NOMO-1 (cell line): Measurements from ENCODE around the gene COG2.
A peak's percentile ranks its signal among the peaks of the same experiment; 100 is the strongest.

ENCODE experiments used
- DNase-seq, 2 experiments: peaks; one replicate each; lab custom pipeline; 2025; ENCODE audit not compliant: unreplicated experiment in 2 of 2; lab: John Stamatoyannopoulos, UW

The COG2 gene

DNA sequence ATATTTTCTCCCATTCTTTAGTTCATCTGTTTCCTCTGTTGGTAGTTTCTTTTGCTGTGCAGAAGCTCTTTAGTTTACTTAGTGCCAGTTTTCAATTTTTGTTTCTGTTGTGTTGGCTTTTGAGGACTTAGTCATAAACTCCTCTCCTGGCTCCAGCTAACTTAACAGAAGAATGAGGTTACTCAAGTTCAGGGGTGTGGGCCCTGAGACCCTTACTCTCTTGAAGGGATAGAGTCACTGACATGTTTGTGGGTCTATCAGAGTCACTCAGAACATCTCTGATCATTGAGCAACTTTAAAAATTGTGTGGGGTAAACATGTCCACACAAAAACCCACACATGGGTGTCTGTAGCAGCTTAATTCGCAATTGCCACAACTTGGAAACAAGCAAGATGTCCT is 57.4 kb downstream of the COG2 start:
- DNase-seq, result no peak

DNA sequence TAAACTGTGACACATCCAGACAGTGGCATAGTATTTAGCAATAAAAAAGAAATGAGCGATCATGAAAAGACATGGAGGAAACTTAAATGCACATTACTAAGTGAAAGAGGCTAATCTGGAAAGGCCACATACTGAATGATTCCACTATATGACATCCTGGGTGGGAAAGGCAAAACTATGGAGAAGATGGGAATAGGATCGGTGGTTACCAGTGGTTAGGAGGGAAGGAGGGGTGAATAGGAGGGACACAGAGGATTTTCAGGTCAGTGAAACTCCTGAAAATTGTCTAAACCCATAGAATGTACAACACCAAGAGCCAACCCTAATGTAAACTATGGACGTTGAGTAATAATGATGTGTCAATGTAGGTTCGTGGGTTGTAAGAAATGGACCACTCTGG is 57.9 kb downstream of the COG2 start:
- no peak for DNase-seq

DNA sequence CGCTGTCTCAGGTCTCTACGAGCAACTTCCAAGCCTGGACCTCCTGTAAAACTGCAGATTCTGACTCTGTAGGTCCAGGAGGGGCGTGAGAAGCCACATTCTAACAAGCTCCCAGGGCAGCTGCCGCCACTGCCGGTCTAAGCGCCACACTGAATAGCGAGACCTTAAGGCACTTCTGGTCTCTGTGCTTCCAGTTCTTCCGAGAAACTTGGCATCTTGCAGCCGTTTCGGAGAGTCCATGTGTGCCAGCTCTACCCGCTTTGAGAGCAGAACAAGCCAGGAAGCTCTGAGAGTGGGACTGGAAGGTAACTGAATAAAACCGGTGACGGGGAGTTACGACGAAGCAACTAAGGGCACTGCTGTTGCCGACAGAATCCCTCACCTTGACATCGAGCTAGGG is 59.2 kb downstream of the COG2 start:
- no peak for DNase-seq

DNA sequence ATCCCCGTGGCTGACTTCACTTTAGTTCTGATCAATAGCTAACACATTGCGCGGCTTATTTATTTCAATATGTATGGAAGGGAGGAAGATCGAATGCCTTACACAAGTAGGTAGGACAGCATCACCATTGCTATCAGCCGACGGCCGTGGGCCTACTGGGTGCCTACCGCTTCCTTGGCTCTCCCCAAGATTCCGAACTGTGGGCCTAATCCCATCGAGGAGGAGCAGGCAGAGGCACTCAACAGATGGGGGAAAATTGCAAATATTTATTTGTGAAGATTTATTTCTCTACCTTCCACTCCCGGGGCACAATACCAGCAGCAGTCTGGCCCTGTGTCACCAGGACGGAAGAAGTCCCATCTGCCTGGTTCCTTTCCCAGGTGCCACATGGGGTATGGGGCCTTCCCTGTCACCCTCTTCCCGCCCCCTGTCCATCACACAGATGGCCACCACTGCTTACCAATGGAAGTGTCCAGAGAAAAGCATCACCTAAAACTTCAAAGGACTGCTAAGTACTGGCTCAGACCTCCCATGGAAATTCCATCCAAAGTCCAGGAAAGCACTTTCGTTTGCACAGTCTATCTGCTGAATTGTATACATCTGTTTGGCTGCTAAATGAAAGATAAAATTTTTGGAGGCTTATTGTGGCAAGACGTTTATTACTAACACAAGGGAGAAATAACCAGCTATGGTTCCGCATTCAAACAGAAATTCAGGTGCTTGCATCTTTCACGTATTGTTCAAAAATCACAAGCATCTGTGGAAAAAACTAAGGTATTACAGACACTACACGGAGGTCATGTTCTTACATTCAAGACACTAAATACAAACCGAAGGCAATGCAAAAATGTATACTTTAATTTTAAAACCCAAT is 59.9 kb downstream of the COG2 start:
- no peak for DNase-seq

DNA sequence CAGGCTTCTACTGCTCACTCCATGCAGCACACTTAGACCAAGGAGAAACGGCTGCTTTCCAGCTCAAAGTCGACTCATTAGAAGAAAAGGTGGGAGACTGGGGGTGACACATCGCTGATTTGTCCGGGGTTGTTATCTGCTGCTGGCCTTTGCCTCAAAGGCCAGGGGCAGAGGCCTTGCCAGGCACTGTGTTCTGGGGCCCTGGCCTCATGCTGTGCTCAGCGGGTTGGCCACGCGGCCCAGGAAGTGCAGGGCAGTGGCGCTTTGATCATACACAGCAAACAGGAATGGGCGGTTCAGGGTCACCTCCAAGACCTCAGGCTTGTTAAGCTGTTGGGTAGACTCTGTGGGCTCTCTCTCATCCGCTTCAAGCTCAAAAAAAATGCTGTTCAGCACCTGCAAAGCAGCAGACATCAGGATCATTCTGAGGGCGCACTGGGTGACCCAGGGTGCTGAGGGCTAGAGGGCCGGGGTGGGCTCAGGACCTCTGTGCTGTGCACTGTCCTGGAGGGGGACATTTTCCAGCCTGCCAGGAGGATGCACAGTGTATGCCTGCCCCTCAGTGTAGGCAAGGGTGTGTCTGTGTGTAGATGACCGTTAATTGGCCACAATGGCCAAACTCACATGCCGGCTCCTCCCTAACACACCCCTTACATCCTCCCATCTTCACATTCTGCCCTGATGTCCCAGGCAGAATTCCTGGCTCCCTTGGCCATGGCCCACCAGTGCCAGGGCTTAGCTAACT is 60.8 kb downstream of the COG2 start:
- no peak for DNase-seq

DNA sequence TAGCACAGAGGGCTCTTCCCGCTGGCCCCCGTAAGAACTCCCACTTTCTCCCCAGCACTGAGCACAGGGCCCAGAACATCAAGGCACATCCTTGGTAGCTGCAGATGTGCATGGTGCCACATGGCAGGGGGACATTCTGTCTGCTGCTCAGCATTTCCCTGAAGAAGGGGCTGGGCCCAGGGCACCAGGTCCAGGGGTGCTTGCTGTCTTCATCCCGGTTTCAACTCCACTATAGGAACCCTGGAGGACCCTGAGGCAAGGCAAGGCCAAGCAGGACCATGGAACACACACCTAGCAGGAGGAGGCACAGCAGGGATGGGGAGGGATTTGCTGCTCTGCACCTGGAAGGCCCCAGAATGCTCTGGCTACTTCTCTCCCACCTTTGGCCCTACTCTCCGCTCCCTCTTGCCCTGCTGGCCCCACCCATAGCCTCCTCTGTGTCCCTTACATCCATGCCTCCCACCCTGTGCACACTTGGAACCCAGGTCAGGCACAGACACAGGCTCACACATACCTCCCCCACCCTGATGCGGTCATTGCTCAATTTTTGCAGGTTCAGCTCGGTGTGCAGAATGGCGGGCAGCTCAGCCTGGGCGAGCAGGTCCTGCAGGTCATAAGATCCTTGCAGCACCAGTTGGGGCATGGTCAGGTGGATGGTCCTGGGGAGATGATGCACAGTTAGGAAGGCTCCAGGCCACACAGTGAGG is 61.6 kb downstream of the COG2 start:
- no peak for DNase-seq

DNA sequence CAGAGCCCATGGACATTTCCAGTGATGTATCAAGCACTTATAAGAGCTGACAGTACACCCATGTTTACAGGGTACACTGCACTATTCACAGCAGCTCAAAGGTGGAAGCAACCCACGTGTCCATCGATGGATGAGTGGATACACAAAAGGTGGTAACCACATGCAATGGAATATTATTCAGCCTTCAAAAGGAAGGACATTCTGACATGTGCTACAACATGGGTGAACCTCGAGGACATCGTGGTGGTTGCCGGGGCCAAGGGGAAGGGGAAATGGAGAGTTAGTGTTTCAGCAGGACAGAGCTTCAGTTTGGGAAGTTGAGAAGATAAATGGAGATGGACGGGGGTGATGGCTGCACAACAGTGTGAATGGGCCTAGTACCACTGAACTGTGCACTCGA is 62.5 kb downstream of the COG2 start:
- no peak for DNase-seq

DNA sequence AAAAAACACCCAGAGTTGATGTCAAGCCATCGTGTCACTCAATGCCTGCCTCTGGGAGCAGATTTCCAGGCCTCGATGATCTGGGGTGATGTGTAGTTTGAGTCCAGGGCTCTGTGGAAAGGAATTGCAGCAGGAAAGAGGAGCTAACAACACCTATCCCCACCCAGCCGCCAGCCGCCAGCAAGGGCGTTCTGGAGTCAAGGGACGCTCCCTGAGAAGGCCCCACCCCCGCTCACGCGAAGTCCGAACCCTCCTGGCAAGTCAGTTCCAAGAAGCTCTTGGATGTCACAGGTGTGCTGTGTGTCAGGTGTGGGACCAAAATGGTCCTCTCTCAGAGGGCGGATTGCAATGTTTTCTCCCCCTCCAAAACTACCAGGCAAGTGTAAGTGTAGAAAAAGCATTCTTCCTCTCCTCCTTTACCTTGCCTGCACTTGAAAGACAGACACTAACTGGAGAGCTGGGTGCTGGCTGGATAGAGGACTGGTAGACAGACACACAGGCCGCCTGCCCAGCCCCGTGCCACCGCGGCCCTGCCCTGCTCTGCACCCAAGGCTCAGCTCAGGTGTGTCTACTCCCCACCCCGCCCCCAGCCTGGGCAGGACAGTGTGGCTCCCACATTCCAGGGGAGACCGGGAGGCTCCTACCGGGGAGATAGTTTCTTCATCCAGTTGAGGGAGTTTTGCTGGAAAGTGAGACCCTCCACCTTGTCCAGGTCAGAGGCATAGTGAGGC is 63.2 kb downstream of the COG2 start:
- no peak for DNase-seq

DNA sequence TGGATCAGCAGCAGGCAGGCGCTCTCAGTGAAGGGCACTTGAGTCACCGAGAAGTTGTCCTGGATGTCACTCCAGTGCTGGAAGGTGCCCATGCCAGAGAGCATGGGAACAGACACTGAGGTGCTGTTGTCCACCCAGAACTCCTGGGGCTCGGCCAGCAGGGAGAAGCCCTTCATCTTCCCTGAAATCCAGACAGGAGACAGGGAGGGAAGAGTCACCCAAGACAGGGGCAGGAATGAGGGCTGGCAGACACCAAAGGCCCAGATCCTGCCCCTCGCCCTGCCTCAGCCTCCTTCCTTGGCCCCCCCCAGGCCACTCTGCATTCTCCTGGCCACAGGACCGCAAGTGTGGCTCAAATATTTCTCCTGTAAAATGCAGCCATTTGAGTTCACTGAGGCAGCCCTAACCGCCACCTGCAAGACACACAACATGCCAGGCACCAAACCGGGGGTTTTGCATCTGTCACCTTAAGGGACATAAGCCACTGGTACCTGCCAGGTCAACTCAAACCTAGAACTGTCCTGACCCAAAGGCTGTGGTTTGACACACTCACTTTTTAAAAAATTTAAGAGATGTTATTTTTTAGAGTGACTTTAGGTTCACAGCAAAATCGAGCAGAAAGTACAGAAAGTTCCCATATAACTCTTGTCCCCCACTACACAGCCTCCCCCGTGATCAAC is 63.9 kb downstream of the COG2 start:
- DNase-seq, result no peak

DNA sequence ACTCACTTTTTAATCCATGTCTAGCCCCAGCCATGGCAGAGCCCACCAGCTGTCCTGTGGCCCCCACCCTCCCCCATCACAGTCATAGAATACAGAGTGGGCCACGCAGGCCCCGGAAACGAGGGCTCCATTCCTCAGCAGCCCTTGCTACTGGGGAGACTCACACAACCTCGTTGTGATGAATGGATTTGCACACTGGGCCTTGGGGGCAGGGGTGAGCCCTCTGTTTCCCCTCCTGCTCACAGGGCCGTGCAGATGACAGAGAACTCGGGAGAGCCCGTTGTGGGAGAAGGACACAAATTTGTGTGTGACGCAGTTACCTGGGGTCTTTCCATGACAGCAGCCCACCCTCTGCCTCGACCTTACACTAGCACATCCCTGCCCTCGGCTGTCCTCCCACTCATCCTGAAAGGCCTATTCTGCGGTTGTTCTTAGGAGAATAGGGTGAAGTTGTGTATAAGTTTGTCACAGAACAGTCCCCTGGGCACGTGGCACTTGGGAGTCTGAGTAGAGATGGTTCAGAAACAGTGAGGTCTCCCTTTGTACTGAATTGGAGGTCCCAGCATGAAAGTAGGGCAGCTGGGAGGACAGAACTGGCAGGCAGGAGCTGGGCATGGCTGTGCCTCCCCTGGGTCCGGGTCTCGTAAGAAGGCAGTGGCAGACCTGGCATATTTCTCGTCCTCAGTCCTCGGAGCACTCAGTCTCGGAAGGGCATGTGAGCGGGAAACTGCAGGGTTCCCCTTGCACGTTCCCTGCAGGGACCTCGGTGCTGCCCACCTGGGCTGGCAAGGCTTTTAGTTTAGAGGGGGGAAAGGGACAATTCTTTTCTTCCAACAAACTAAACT is 64.8 kb downstream of the COG2 start:
- no peak for DNase-seq

DNA sequence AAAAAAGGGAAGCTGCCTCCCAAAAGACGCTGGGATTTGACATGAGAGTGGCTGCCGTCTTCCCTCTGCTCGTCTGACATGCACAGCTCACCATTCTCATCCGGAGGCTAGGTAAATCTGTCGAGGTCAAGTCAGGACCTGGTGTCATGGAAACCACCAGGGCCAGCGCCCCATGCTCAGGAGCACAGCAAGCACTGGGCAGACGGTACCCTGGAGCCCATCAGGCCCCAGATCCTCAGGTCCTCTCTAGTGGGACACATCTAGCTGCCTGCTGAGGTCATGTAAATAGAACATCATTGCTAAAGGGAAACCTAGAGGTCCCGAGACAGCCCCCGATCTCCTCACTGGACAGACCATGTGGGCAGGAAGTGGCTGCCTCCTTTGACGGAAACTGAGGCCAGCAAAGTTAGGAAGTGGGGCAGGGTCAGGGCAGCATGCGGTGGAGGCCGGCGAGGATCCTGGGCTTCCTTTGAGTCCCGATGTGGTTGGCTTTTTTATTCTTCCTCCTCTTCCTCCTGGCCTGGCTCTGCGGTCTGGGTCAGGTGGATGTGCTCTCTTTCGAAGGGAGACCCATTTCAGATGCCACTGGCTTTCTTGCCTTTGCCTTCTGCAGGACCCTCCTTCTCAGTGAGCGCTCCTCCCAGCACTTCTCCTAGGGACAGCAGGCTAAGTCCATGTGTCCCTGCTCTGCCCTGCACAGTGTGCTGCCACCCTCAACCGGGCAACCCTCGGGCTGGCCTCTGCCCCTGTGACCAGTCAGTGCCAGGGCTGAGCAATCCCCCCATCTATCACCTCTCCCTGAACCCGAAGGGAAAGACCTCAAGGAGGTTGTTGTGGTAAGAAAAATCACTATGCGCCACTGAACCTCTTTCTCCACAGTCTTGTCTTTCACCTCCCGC is 65.7 kb downstream of the COG2 start:
- DNase-seq, result no peak

DNA sequence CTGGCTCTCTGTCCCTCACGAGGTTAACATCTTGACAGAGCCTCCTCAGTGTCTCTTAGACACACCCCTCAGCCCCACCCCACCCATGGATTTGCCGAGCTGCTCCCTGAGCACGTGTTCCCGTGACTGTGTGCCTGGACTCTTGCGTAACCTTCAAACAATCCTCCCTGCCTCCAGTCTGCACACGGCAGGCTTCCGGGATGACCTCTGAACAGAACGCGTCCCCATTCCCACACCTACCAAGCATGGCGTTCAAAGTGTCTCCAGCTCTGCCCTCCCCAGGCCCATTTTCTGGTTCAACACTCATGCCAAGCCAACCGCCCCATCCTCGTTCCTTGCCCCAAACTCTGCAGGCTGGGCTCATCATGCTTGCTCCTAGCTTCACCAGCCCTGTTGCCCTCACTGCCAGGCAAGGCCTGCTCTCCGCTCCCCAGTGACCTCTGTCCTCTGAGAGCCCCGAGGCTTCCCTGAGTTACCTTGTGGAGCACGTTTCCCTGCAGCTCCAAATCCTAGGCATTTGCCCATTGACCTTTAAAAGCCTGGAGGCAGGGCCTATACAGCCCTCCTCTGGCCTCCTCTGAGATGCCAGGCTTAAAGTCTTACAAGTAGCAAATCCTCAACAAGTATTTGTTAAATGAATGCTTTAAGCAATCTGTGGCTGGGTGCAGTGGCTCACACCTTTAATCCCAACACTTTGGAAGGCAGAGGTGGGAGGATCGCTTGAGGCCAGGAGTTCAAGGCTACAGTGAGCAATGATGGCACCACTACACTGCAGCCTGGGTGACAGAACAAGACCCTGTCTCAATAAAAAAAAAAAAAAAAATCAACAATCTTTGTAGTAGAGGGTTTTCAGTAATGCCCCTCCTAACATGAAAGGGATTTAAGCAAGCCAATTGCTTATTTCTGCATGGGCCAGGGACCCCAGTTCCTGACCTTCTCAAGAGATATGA is 66.6 kb downstream of the COG2 start:
- DNase-seq, result peak; percentile 19 to 39

DNA sequence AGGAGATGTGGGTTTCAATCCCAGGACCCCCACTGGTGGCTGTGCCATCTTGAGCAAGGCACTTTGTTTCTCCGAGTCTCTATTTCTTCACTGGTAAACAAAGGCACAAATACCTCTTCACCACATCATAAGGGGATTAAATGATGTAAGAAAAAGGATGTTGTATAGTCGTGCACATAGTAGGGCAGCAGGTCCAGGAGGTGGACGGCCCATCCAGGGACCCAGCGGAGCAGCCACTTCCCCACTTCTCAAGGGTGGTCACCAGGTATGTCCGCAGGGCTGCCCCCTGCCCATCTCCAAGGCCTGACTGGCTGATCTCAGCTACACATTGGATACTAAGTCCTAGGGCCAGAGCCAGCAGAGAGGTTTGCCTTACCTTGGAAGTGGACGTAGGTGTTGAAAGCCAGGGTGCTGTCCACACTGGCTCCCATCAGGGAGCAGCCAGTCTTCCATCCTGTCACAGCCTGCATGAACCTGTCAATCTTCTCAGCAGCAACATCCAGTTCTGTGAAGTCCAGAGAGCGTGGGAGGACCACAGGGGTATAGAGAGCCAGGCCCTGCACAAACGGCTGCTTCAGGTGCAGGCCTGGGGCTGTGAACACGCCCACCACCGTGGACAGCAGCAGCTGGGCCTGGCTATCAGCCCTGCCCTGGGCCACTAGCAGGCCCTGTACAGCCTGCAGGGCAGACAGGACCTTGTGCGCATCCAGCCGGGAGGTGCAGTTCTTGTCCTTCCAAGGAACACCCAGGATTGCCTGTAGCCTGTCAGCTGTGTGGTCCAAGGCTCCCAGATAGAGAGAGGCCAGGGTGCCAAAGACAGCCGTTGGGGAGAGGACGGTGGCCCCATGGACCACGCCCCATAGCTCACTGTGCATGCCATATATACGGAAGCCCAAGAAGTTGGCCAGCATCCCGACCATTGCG is 67.6 kb downstream of the COG2 start:
- no peak for DNase-seq

DNA sequence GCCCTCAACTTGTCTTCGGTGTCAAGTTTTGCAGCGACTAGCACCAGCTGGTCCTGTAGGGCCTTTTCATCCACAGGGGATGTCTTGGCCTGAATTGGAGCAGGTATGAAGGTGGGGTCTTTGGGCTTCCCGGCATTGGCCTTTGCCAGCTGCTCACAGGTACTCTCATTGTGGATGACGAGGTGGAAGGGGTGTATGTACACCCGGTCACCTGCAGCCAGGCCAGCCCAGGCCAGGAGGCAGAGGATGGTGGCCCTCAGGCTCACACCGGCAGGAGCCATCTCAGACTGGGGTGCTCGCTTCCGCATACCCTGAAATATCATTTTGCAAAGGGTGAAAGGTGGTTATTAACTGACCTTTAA is 68.2 kb downstream of the COG2 start:
- DNase-seq, result no peak

DNA sequence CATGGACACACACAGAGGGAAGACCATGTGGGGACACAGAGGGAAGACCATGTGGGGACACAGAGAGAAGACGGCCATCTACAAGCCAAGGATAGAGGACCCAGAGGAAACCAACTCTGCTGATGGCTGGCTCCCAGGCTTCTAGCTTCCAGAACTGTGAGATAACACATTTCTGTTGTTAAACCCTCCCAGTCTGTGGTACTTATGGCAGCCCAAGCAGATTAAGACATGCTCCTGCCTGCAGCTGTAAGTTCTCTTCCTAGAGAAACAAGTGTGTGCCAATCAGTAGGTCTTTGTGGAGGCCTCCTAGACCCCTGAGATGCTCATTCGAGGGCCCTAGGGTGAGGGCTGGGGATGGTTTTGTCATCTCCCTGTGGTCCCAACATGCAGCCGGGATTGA is 69.0 kb downstream of the COG2 start:
- DNase-seq, result no peak

DNA sequence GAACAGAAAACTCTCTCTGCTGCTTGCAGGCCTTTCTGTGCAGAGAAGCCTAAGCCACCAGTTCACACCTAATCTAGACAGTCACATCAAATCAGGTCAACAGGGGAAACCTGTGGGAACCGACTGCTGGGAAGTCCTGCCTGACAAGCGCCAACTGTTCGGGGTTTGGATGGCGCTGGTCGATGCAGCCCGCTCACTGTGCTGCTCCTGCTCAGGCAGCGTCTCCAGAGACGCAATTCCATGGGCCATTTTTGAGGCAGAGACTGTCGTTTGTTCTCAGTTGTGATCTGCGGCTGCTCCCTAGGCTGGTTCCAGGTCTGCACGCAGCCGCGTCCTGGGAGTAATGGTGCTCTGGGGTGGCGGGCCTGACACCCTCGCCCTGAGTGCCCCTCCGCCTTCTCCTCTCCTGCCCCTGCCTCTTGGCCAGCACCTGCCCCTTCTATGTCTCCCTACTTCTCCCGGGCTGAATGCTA is 70.2 kb downstream of the COG2 start:
- no peak for DNase-seq
